IMR-90 (cell line): Measurements from ENCODE around the gene CERK. TPM values are rescaled to one million over a fixed set of nuclear protein-coding genes. Genes with fewer than 3 reads are reported as not detected.

Source experiments
- ATAC-seq: fragments of 200-7000 bp; cut with Tn5 transposase; 2 replicates; pipeline ENCODE4 v1.9.1; 2020; ENCODE audit warnings: low read depth, mild to moderate bottlenecking, moderate library complexity
- BruUV-seq: library from RNA; stranded (reverse); fragments of 400-500 nt; replicated peaks from 2 replicates; lab custom pipeline; 2021; lab: Mats Ljungman, UMichigan
- CTCF ChIA-PET: fragments of 300-600 bp; formaldehyde crosslinking; extraction: SDS; loops from one replicate; lab custom pipeline; 2021; ENCODE audit warnings: antibody characterized with exemption; lab: Yijun Ruan, JAX
- POLR2A ChIA-PET: fragments of 300-600 bp; sonication (Branson Sonifier 250); formaldehyde crosslinking; loops from one replicate; lab custom pipeline; 2022; ENCODE audit warnings: antibody characterized with exemption; ENCODE audit not compliant: unreplicated experiment; lab: Charles Lee
- DNase-seq: peaks from one replicate; pipeline ENCODE4 v3.0.0; 2013
- H2AFZ ChIP-seq: replicated peaks from 2 replicates; pipeline ENCODE3; 2013; ENCODE audit warnings: low read length, mild to moderate bottlenecking; ENCODE audit not compliant: poor library complexity
- H2AK5ac ChIP-seq: 2 replicates; pipeline ENCODE4 v1.6.1; 2013; ENCODE audit warnings: low read depth, low read length, inconsistent platforms
- H2AK9ac ChIP-seq: replicated peaks from 2 replicates; pipeline ENCODE3; 2013; ENCODE audit warnings: mild to moderate bottlenecking, low read depth, low read length, moderate library complexity; ENCODE audit not compliant: poor library complexity
- H2BK120ac ChIP-seq: 2 replicates; pipeline ENCODE4 v1.6.1; 2013; ENCODE audit warnings: low read depth, low read length, inconsistent platforms
- H2BK15ac ChIP-seq: 3 replicates; pipeline ENCODE4 v1.6.1; 2013; ENCODE audit warnings: low read depth, low read length, inconsistent platforms
- H2BK20ac ChIP-seq: 2 replicates; pipeline ENCODE4 v1.6.1; 2013; ENCODE audit warnings: low read depth, mild to moderate bottlenecking, inconsistent platforms, low read length, moderate library complexity
- H2BK5ac ChIP-seq: 2 replicates; pipeline ENCODE4 v1.6.1; 2013; ENCODE audit warnings: mild to moderate bottlenecking, low read depth, low read length, inconsistent platforms; ENCODE audit not compliant: poor library complexity, severe bottlenecking
- H3K14ac ChIP-seq: replicated peaks from 2 replicates; pipeline ENCODE4 v1.6.1; 2013; ENCODE audit warnings: low read depth, low read length, inconsistent platforms
- H3K18ac ChIP-seq: 2 replicates; pipeline ENCODE4 v1.6.1; 2013; ENCODE audit warnings: low read depth, low read length, control low read depth
- H3K23ac ChIP-seq: 2 replicates; pipeline ENCODE4 v1.6.1; 2013; ENCODE audit warnings: low read depth, low read length, inconsistent platforms
- H3K27ac ChIP-seq: 2 replicates; pipeline ENCODE4 v1.5.1; 2013; ENCODE audit warnings: mild to moderate bottlenecking, control low read depth, low read length; ENCODE audit not compliant: insufficient read depth
- H3K27me3 ChIP-seq: 2 replicates; pipeline ENCODE4 v1.6.1; 2013; ENCODE audit warnings: low read length; ENCODE audit not compliant: control insufficient read depth, insufficient read depth
- H3K36me3 ChIP-seq: 2 replicates; pipeline ENCODE4 v1.6.1; 2013; ENCODE audit warnings: low read length, mixed read lengths; ENCODE audit not compliant: control insufficient read depth, insufficient read depth
- H3K4ac ChIP-seq: 2 replicates; pipeline ENCODE4 v1.6.1; 2013; ENCODE audit warnings: low read depth, low read length, inconsistent platforms
- H3K4me1 ChIP-seq: 2 replicates; pipeline ENCODE4 v1.6.1; 2013; ENCODE audit warnings: low read length, mixed read lengths; ENCODE audit not compliant: control insufficient read depth, insufficient read depth
- H3K4me2 ChIP-seq: 2 replicates; pipeline ENCODE4 v1.6.1; 2013; ENCODE audit warnings: low read depth, mild to moderate bottlenecking, control low read depth, low read length, moderate library complexity
- H3K4me3 ChIP-seq: 2 replicates; pipeline ENCODE4 v1.5.1; 2013; ENCODE audit warnings: low read depth, mild to moderate bottlenecking, control low read depth, low read length, moderate library complexity; ENCODE audit not compliant: insufficient read depth
- H3K56ac ChIP-seq: 2 replicates; pipeline ENCODE4 v1.6.1; 2013; ENCODE audit warnings: low read length, inconsistent platforms; ENCODE audit not compliant: insufficient read depth; ENCODE audit errors: extremely low read depth
- H3K79me1 ChIP-seq, 2 experiments: 2 replicates each; pipeline ENCODE4 v1.6.1; 2013; ENCODE audit warnings: low read length in 2 of 2, inconsistent platforms in 1 of 2, low read depth in 1 of 2
- H3K9ac ChIP-seq: 2 replicates; pipeline ENCODE4 v1.6.1; 2013; ENCODE audit warnings: low read depth, low read length, control low read depth
- H3K9me1 ChIP-seq: 2 replicates; pipeline ENCODE4 v1.6.1; 2013; ENCODE audit warnings: low read length, inconsistent platforms; ENCODE audit not compliant: insufficient read depth
- H3K9me3 ChIP-seq: 2 replicates; pipeline ENCODE4 v1.6.1; 2013; ENCODE audit warnings: low read length; ENCODE audit not compliant: control insufficient read depth, insufficient read depth
- H4K20me1 ChIP-seq: 2 replicates; pipeline ENCODE4 v1.6.1; 2013; ENCODE audit warnings: low read length, inconsistent platforms; ENCODE audit not compliant: insufficient read depth
- H4K5ac ChIP-seq: 2 replicates; pipeline ENCODE4 v1.6.1; 2013; ENCODE audit warnings: mild to moderate bottlenecking, low read depth, low read length, control low read depth
- H4K8ac ChIP-seq, 2 experiments: 2 replicates each; pipeline ENCODE4 v1.6.1; 2013; ENCODE audit warnings: low read depth in 2 of 2, low read length in 2 of 2, control low read depth in 1 of 2, inconsistent platforms in 1 of 2
- H4K91ac ChIP-seq: 2 replicates; pipeline ENCODE4 v1.6.1; 2013; ENCODE audit warnings: low read depth, low read length, inconsistent platforms; ENCODE audit not compliant: insufficient read depth
- RCOR1 ChIP-seq: IDR thresholded peaks from 2 replicates; pipeline ENCODE4 v1.6.1; 2012; ENCODE audit warnings: mild to moderate bottlenecking, low read length, improper control_type of control experiment; ENCODE audit not compliant: insufficient replicate concordance
- WGBS, 2 experiments: methylation state at CpG; one replicate each; pipeline versions ENCODE4 v1.1.5 to v1.1.7; 2013; ENCODE audit warnings: missing lambda C conversion rate in 2 of 2; ENCODE audit not compliant: insufficient read length in 1 of 2; ENCODE audit errors: extremely low coverage in 2 of 2; 5-methylcytosine and 5-hydroxymethylcytosine counted together
- dilution Hi-C: fragments of 300-500 bp; cut with HindIII; formaldehyde crosslinking; loops from one replicate; pipeline ENCODE4 v1.14.3; 2018; ENCODE audit warnings: low sequenced_read_pairs; ENCODE audit not compliant: unreplicated experiment
- in situ Hi-C: fragments of 300-500 bp; cut with MboI; formaldehyde crosslinking; loops from 3 replicates; pipeline ENCODE4 v1.14.3; 2019; ENCODE audit warnings: low sequenced_read_pairs, inconsistent platforms, mixed read lengths
- intact Hi-C: fragments of 100-400 bp; cut with micrococcal nuclease; formaldehyde crosslinking; loops from 2 replicates; pipeline ENCODE4 v1.10.0; 2022
- polyA plus RNA-seq, 3 experiments: library from polyadenylated mRNA; depleted of rRNA; stranded (reverse); fragments of >200 nt; gene quantifications; 2 replicates each; pipeline ENCODE4 v1.2.3, GENCODE V29; 2012; ENCODE audit warnings: low replicate concordance in 1 of 3
- total RNA-seq: library from RNA; depleted of rRNA; stranded (reverse); fragments of >200 nt; gene quantifications from 2 replicates; pipeline ENCODE4 v1.2.3, GENCODE V29; 2012
- TF ChIP-seq, protein P1 (sequence below): fragments of 150-350 bp; IDR thresholded peaks from 2 replicates; pipeline ENCODE4 v1.6.1; 2016; ENCODE audit warnings: low read depth, mild to moderate bottlenecking, low read length, moderate library complexity, borderline replicate concordance
- TF ChIP-seq, protein P2 (sequence below): fragments of 150-350 bp; IDR thresholded peaks from 2 replicates; pipeline ENCODE4 v1.6.1; 2017; ENCODE audit warnings: mild to moderate bottlenecking, antibody characterized with exemption, low read length, low read depth

Gene CERK
- total and polyA plus RNA-seq, 2 of the 4 experiments (the other 2 are of a cell fraction): 25.3 to 38.7 TPM

DNA sequence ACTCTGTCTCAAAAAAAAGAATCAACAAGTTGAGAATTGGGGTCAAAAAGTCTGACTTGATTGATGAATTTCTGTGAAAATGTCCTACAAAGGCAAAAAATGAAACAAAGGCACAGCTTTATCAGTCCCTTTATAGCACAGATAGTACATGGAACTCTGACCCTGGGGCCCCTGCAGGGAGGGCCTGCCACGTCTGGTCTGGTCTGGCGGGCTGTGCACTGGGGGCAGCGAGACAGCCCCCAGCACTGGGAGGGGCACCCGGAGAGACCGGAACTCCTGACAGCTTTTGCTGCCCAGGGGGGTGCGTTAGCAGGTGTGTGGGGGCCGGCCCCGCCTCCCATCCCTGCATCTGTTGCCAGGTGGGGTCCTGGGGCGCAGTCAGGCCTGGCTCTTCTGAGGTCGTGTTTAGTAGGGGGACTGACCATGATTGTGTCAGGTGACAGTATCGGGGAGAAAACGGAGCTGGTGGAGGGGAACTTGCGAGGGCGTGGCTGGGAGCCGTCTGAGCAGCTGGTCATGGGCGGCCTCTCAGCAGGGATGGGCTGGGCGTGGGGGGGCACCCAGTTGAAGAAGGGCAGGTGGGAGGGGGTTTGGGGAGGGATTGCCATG lies 66.1 kb downstream of the CERK start:
- Histone ChIP-seq H3K4ac (no peak overlapping the region), H2BK5ac (no peak overlapping the region), H4K8ac (no peak overlapping the region), H4K5ac (no peak overlapping the region), H2BK120ac (no peak overlapping the region), H3K4me1 (no peaks in the 10 kb centered on the region), H3K23ac (no peak overlapping the region), H3K79me1 (no peaks in the 10 kb centered on the region), H3K4me3 (no peak overlapping the region), H3K4me2 (no peak overlapping the region), H2BK20ac (no peak overlapping the region), H3K9me3 (no peaks in the 10 kb centered on the region), H3K9me1 (no peaks in the 10 kb centered on the region), H2BK15ac (no peak overlapping the region), H2AFZ (no peak overlapping the region), H3K27ac (no peak overlapping the region), H3K18ac (no peak overlapping the region), H3K27me3 (no peaks in the 10 kb centered on the region), H2AK5ac (no peak overlapping the region), H4K20me1 (no peaks in the 10 kb centered on the region), H3K14ac (no peak overlapping the region), H3K36me3 (peaks cover 63% of the 10 kb centered on the region), H2AK9ac (no peak overlapping the region), H3K9ac (no peak overlapping the region), H3K56ac (no peak overlapping the region), H4K91ac (no peak overlapping the region)
- TF ChIP-seq, protein P1, sequence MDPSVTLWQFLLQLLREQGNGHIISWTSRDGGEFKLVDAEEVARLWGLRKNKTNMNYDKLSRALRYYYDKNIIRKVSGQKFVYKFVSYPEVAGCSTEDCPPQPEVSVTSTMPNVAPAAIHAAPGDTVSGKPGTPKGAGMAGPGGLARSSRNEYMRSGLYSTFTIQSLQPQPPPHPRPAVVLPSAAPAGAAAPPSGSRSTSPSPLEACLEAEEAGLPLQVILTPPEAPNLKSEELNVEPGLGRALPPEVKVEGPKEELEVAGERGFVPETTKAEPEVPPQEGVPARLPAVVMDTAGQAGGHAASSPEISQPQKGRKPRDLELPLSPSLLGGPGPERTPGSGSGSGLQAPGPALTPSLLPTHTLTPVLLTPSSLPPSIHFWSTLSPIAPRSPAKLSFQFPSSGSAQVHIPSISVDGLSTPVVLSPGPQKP: no peak
- no peak for TF ChIP-seq RCOR1
- TF ChIP-seq, protein P2, sequence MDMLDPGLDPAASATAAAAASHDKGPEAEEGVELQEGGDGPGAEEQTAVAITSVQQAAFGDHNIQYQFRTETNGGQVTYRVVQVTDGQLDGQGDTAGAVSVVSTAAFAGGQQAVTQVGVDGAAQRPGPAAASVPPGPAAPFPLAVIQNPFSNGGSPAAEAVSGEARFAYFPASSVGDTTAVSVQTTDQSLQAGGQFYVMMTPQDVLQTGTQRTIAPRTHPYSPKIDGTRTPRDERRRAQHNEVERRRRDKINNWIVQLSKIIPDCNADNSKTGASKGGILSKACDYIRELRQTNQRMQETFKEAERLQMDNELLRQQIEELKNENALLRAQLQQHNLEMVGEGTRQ: no peak
- ATAC-seq (no peak), DNase-seq (no peak)
- ChIA-PET POLR2A (no interaction called here), CTCF (no interaction called here)
- intact Hi-C loops (no loop called here), in situ Hi-C loops (no loop called here), dilution Hi-C loops (no loop called here)
- WGBS, 2 experiments: 96% methylated on average over 5 of the region's 17 CpGs; no CpG with 5 or more reads in 1 of the 2 experiments
- BruUV-seq: no TSS peak
